Left cardiac atrium (tissue), 2 donors: ENCODE data around the gene MOB3C. TPM values are rescaled to one million over a fixed set of nuclear protein-coding genes. Genes with fewer than 3 reads are reported as not detected.

Source experiments
- total RNA-seq, 2 donors: library from RNA; stranded (reverse); fragmentation: NEBNext Ultra II Directional; extraction: Animal tissue kit (Norgen Biotek cat#: 25700); gene quantifications; one replicate each; pipeline ENCODE4 v1.2.1, GENCODE V29; 2021
- donor health status: DM: no; HTN: yes; CAD: no; lungs with severe emphysema.
- donor health status: DM: yes; HTN: yes; CAD: no.

Gene MOB3C
- total RNA-seq, 2 donors from 2014 or later: 18.3 to 22.1 TPM

Other genes starting within 250 kb of the MOB3C start
- gene FAAH, start 222.5 kb downstream of the MOB3C start, total RNA-seq: 10 to 100 TPM in 1 of 2 donors, 1 to 10 TPM in 1; 6.3 to 10.5 TPM
- not detected for gene DMBX1, start 127.0 kb downstream of the MOB3C start, total RNA-seq
- not detected for gene KNCN, start 65.2 kb downstream of the MOB3C start, total RNA-seq
- 10 to 100 TPM; 39.7 to 42.7 TPM for gene MKNK1, start 12.5 kb downstream of the MOB3C start, total RNA-seq
- gene ATPAF1, start 51.6 kb upstream of the MOB3C start, total RNA-seq: 100 to 1,000 TPM; 134 to 137 TPM
- under 1 TPM in 1 of 2 donors, not detected in 1; 0.35 TPM for gene TEX38, start 55.0 kb upstream of the MOB3C start, total RNA-seq
- gene EFCAB14, start 102.3 kb upstream of the MOB3C start, total RNA-seq: 10 to 100 TPM; 66.1 to 72.4 TPM
- 10 to 100 TPM in 1 of 2 donors, 1 to 10 TPM in 1; 7.2 to 15.6 TPM for gene CYP4B1, start 182.2 kb upstream of the MOB3C start, total RNA-seq